ENCODE results near the gene DNAJC18. TPM values are rescaled to one million over a fixed set of nuclear protein-coding genes. Genes with fewer than 3 reads are reported as not detected.
"Not testable (repeated sequence)": the region's sequence is repeated elsewhere in the genome, so short reads cannot be mapped to it uniquely, and the experiment has no call there.

Gene DNAJC18
- total RNA-seq, 1 donor from 2014 or later: 11.9 TPM

- peak; percentile 68 for ATAC-seq
- H3K27ac ChIP-seq: no peak overlapping the region
Measured at GRCh38 chr5:139445325-139446170, 6.2 kb upstream of the DNAJC18 start.

GRCh38 chr5:139443831-139444453 is 4.6 kb upstream of the DNAJC18 start:
- Histone ChIP-seq H3K9me3 (no peaks in the 10 kb centered on the region), H3K27ac (no peak overlapping the region), H3K27me3 (no peaks in the 10 kb centered on the region), H3K4me1 (no peaks in the 10 kb centered on the region), H3K4me3 (no peak overlapping the region), H3K36me3 (no peaks in the 10 kb centered on the region)
- ATAC-seq (no peak), DNase-seq (peak; percentile 7)
- no peak for TF ChIP-seq CTCF (IDR thresholded peaks at IDR 0.05)
- intact Hi-C loops (cut with DNase I): no loop called here

More at GRCh38 chr5:139445325-139446170, 6.2 kb upstream of the DNAJC18 start:
- H3K4me1 ChIP-seq: no peaks in the 10 kb centered on the region
- no peak for TF ChIP-seq CTCF (IDR thresholded peaks at IDR 0.05)
- DNase-seq: peak; percentile 30
- intact Hi-C loops (cut with DNase I): no loop called here
- no peaks in the 10 kb centered on the region for H3K27me3 ChIP-seq
- no peak overlapping the region for H3K4me3 ChIP-seq
- H3K36me3 ChIP-seq: no peaks in the 10 kb centered on the region
- H3K9me3 ChIP-seq: no peaks in the 10 kb centered on the region

- intact Hi-C loops (cut with DNase I); H3K27ac ChIP-seq; H3K4me3 ChIP-seq; H3K27me3 ChIP-seq; H3K9me3 ChIP-seq; ATAC-seq; H3K4me1 ChIP-seq; H3K36me3 ChIP-seq: not testable (repeated sequence)
- peak; percentile 52 for DNase-seq
Measured at GRCh38 chr5:139440416-139440815, 1.1 kb upstream of the DNAJC18 start.

- no peaks in the 10 kb centered on the region for H3K9me3 ChIP-seq
- peak overlapping the region; percentile 97 for H3K27ac ChIP-seq
- no peaks in the 10 kb centered on the region for H3K36me3 ChIP-seq
- peak overlapping the region; percentile 99 for H3K4me3 ChIP-seq
- no peak for TF ChIP-seq CTCF (IDR thresholded peaks at IDR 0.05)
- no peaks in the 10 kb centered on the region for H3K27me3 ChIP-seq
- DNase-seq (no peak), ATAC-seq (no peak)
- intact Hi-C loops (cut with DNase I): no loop called here
- no peaks in the 10 kb centered on the region for H3K4me1 ChIP-seq
Measured at GRCh38 chr5:139438707-139439012, 665 bp downstream of the DNAJC18 start.

GRCh38 chr5:139435676-139436075 is 3.6 kb downstream of the DNAJC18 start:
- Histone ChIP-seq H3K27me3 (no peaks in the 10 kb centered on the region), H3K36me3 (no peaks in the 10 kb centered on the region), H3K9me3 (no peaks in the 10 kb centered on the region), H3K27ac (no peak overlapping the region), H3K4me1 (no peaks in the 10 kb centered on the region), H3K4me3 (no peak overlapping the region)
- DNase-seq: no peak
- ATAC-seq: no peak
- no peak for TF ChIP-seq CTCF (IDR thresholded peaks at IDR 0.05)
- intact Hi-C loops (cut with DNase I): no loop called here

- intact Hi-C loops (cut with DNase I): no loop called here
- no peak for DNase-seq
- Histone ChIP-seq H3K4me1 (no peaks in the 10 kb centered on the region), H3K36me3 (peaks cover 12% of the 10 kb centered on the region), H3K9me3 (no peaks in the 10 kb centered on the region), H3K4me3 (no peak overlapping the region), H3K27ac (no peak overlapping the region), H3K27me3 (no peaks in the 10 kb centered on the region)
- no peak for ATAC-seq
- no peak for TF ChIP-seq CTCF (IDR thresholded peaks at IDR 0.05)
Measured at GRCh38 chr5:139431706-139432105, 7.6 kb downstream of the DNAJC18 start.
